Choroid plexus epithelial cell (primary cell): ENCODE measurements around the gene TAS2R38.

Experiments
- DNase-seq: peaks from one replicate; pipeline ENCODE4 v3.0.0-alpha.2; 2010; ENCODE audit warnings: low read depth
- H3K4me3 ChIP-seq: 2 replicates; pipeline ENCODE4 v1.5.1; 2011; ENCODE audit warnings: low read depth, mild to moderate bottlenecking, control low read depth, low read length, moderate library complexity
- CTCF ChIP-seq: conservative IDR thresholded peaks from 2 replicates; pipeline ENCODE4 v1.5.1; 2011; ENCODE audit warnings: low read depth, mild to moderate bottlenecking, control low read depth, inconsistent platforms, low read length, moderate library complexity

The TAS2R38 gene

GRCh38 chr7:142002179-142002578 lies 28.6 kb upstream of the TAS2R38 start:
- no peak for TF ChIP-seq CTCF
- H3K4me3 ChIP-seq = no peak overlapping the region
- peak; percentile 2 for DNase-seq

- no peak for TF ChIP-seq CTCF
- no peak overlapping the region for H3K4me3 ChIP-seq
- peak; percentile 4 for DNase-seq
Observed at GRCh38 chr7:142001163-142001874, 27.7 kb upstream of the TAS2R38 start.

- TF ChIP-seq CTCF = no peak
- no peak for DNase-seq
- H3K4me3 ChIP-seq = no peak overlapping the region
Observed at GRCh38 chr7:142000244-142000643, 26.7 kb upstream of the TAS2R38 start.

DNA sequence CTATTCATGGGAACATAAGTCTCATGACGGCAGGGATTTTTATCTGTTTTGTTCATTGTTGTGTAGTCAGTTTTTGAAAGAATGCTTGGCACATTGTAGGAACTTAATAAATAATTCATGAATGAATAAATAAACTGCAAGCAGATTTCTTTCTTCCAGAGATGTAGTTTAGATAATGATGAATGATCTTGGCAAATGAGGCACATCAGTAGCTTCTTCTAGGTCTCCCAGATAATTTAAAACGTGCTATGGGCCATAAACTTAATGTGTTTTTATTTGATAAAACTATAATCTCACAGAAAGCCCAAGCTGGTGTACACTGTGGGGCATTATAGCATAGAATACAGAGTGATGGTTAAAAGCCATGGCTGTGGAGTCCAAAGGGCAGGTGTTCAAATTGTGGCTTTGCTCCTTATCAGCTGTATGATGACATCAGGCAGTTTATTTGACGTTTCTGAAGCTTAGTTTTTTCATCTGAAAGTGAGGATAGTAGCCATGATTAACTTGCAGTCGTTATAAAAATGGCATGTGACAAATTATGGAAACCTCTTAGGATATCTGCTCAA lies 25.6 kb upstream of the TAS2R38 start:
- no peak for DNase-seq
- no peak for TF ChIP-seq CTCF
- no peak overlapping the region for H3K4me3 ChIP-seq

GRCh38 chr7:141993354-141993753 lies 19.8 kb upstream of the TAS2R38 start:
- no peak for DNase-seq
- no peak overlapping the region for H3K4me3 ChIP-seq
- TF ChIP-seq CTCF = no peak

GRCh38 chr7:141992688-141993087 lies 19.1 kb upstream of the TAS2R38 start:
- DNase-seq = no peak
- H3K4me3 ChIP-seq = no peak overlapping the region
- TF ChIP-seq CTCF = no peak

DNA sequence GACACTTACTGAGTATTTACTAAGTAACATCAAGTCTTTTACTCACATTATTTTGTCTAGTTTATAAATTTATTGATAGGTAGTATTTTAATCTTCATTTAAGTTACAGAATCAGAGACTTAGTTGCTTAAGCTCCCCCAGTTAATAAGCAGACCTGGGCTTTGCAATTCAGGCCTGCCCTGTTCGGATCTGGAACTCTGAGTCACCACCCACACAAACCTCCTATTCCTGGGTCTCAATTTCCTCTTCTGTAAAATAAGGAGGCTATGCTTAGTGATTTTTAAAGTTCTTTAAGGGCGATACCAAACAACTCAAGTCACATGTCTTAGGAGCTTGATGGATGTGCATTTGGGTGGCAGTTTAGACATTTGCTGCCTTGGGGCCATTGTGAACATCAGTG lies 18.6 kb upstream of the TAS2R38 start:
- H3K4me3 ChIP-seq = no peak overlapping the region
- DNase-seq = peak; percentile 2
- TF ChIP-seq CTCF = no peak
